Measurements from ENCODE around the gene TMEFF2. TPM values are rescaled to one million over a fixed set of nuclear protein-coding genes. Genes with fewer than 3 reads are reported as not detected.
"Not testable (repeated sequence)": the region's sequence is repeated elsewhere in the genome, so short reads cannot be mapped to it uniquely, and the experiment has no call there.

The TMEFF2 gene
- total RNA-seq, 1 donor: not detected

GRCh38 chr2:192099742-192100141 lies 95.0 kb downstream of the TMEFF2 start:
- no peak for DNase-seq (ENCODE audit: low read depth)
- TF ChIP-seq, protein P1, sequence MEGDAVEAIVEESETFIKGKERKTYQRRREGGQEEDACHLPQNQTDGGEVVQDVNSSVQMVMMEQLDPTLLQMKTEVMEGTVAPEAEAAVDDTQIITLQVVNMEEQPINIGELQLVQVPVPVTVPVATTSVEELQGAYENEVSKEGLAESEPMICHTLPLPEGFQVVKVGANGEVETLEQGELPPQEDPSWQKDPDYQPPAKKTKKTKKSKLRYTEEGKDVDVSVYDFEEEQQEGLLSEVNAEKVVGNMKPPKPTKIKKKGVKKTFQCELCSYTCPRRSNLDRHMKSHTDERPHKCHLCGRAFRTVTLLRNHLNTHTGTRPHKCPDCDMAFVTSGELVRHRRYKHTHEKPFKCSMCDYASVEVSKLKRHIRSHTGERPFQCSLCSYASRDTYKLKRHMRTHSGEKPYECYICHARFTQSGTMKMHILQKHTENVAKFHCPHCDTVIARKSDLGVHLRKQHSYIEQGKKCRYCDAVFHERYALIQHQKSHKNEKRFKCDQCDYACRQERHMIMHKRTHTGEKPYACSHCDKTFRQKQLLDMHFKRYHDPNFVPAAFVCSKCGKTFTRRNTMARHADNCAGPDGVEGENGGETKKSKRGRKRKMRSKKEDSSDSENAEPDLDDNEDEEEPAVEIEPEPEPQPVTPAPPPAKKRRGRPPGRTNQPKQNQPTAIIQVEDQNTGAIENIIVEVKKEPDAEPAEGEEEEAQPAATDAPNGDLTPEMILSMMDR (IDR thresholded peaks at IDR 0.05; ENCODE audit: insufficient read depth, low read depth, low read length): no peak
- H3K4me3 ChIP-seq (ENCODE audit: low read depth, low read length): no peak overlapping the region

DNA sequence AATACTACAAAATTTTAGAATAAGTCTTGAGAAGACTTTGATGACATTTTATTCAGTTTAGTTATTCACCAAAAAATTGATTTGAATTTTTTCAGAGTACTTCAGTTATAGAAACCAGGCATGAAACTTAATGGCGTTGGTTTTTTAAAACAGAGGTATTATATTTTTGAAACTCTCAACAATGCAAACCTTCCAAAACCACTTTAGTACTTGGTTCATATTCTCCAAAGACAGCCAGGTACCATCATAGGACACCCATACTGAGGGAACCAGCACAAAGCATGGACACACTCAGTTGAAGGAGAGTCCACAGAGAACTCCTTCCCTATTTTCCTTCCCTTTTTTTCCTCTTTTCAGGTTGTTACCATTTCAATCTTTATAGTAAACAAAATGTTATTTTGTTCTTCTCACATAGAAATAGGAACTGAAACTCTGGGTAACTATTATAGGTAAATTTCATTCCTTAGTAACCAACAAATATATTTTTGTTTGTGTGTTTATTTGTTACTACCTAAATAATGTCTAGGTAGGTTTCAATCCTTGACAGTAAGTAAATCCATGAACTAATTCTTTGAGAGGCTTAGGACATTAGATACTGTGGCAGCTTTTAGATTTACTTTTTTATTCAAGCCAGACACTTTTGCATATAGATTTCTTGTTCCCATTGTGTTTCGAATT lies 95.8 kb downstream of the TMEFF2 start:
- H3K4me3 ChIP-seq (ENCODE audit: low read depth, low read length): no peak overlapping the region
- TF ChIP-seq, protein P1 (IDR thresholded peaks at IDR 0.05; ENCODE audit: insufficient read depth, low read depth, low read length): no peak
- DNase-seq (ENCODE audit: low read depth): no peak

DNA sequence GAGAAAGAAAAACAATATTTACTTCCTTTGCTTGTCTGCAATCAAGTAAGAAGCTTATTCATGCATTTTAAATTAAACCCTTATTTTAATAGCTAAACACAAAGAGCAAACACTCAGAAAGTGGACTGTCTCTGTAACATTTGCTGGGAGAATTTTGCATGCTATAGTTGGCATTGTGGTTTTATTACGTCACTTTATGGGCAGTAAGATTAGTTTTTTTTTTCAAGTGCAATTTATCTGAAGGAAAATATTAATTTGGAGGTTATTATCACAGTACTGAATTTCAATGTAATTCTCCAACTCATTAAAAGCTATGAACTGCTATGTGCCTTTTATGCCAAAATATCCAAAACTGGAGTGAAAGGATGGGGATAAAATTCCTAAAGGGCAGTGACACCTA lies 103.3 kb downstream of the TMEFF2 start:
- TF ChIP-seq, protein P1 (IDR thresholded peaks at IDR 0.05; ENCODE audit: insufficient read depth, low read depth, low read length): no peak
- DNase-seq (ENCODE audit: low read depth): no peak
- H3K4me3 ChIP-seq (ENCODE audit: low read depth, low read length): no peak overlapping the region

GRCh38 chr2:192090911-192091310 lies 103.8 kb downstream of the TMEFF2 start:
- TF ChIP-seq, protein P1 (IDR thresholded peaks at IDR 0.05; ENCODE audit: insufficient read depth, low read depth, low read length): no peak
- no peak overlapping the region for H3K4me3 ChIP-seq (ENCODE audit: low read depth, low read length)
- DNase-seq (ENCODE audit: low read depth): no peak

DNA sequence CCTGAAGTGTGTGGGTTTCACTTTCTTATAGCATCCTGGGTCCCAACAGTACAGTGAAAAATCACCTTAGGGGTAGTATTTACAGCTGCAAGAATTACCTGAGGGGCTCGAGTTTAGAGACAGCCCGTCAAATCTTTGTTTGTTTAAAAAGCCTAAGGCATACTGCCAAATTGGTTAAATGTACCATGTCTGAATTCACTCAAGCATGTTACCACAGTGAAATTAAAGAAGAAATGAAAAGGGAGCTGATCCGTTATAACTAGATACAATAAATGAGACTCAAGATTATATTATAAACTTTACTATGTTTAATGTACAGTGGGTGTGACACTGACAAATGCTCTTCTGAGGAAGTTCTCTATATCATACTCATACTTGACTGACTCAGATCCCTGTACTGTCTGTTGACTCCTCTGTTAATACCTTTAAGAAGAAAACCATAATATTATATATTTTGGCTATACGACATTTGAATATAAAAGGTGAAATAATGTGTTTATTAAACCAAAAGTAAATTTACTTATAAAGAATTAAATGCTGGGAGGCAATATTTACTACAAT lies 107.3 kb downstream of the TMEFF2 start:
- TF ChIP-seq, protein P1 (IDR thresholded peaks at IDR 0.05; ENCODE audit: insufficient read depth, low read depth, low read length): no peak
- no peak overlapping the region for H3K4me3 ChIP-seq (ENCODE audit: low read depth, low read length)
- no peak for DNase-seq (ENCODE audit: low read depth)

GRCh38 chr2:192082121-192082520 lies 112.6 kb downstream of the TMEFF2 start:
- DNase-seq (ENCODE audit: low read depth): no peak
- TF ChIP-seq, protein P1 (IDR thresholded peaks at IDR 0.05; ENCODE audit: insufficient read depth, low read depth, low read length): no peak
- H3K4me3 ChIP-seq (ENCODE audit: low read depth, low read length): no peak overlapping the region

DNA sequence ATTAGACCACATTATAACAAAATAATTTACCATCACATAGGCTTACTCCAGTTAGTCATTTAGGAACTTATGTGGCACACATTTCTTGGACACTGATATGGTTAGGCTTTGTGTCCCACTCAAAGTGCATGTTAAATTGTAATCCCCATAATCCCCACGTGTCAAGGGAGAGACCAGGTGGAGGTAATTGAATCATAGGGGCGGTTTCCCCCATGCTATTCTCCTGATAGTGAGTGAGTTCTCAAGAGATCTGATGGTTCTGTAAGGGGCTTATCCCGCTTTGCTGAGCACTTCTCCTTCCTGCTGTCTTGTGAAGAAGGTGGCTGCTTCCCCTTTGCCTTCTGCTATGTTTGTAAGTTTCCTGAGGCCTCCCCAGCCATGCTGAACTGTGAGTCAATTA lies 114.6 kb downstream of the TMEFF2 start:
- H3K4me3 ChIP-seq (ENCODE audit: low read depth, low read length); DNase-seq (ENCODE audit: low read depth): not testable (repeated sequence)

All from fibroblast of villous mesenchyme (primary cell).